IPS-20b (cell line): ENCODE measurements around the gene PTTG1IP.

Experiments used
- H3K27ac ChIP-seq: one replicate; pipeline ENCODE4 v1.5.1; 2013; ENCODE audit warnings: low read length
- H3K27me3 ChIP-seq: 2 replicates; pipeline ENCODE4 v1.6.1; 2013; ENCODE audit warnings: mild to moderate bottlenecking, low read length, inconsistent platforms; ENCODE audit not compliant: insufficient read depth
- H3K36me3 ChIP-seq: 2 replicates; pipeline ENCODE4 v1.6.1; 2013; ENCODE audit warnings: low read depth, mild to moderate bottlenecking, inconsistent platforms, low read length, moderate library complexity; ENCODE audit not compliant: insufficient read depth
- H3K4me1 ChIP-seq: 2 replicates; pipeline ENCODE4 v1.6.1; 2013; ENCODE audit warnings: mild to moderate bottlenecking, control low read depth, inconsistent platforms, low read length, moderate library complexity; ENCODE audit not compliant: insufficient read depth
- H3K4me3 ChIP-seq: 2 replicates; pipeline ENCODE4 v1.5.1; 2013; ENCODE audit warnings: mild to moderate bottlenecking, low read length, inconsistent platforms
- H3K9ac ChIP-seq: 2 replicates; pipeline ENCODE4 v1.6.1; 2013; ENCODE audit warnings: low read depth, mild to moderate bottlenecking, inconsistent platforms, low read length, moderate library complexity
- H3K9me3 ChIP-seq: 2 replicates; pipeline ENCODE4 v1.6.1; 2013; ENCODE audit warnings: mild to moderate bottlenecking, low read depth, low read length, inconsistent platforms; ENCODE audit not compliant: insufficient read depth

PTTG1IP gene

DNA sequence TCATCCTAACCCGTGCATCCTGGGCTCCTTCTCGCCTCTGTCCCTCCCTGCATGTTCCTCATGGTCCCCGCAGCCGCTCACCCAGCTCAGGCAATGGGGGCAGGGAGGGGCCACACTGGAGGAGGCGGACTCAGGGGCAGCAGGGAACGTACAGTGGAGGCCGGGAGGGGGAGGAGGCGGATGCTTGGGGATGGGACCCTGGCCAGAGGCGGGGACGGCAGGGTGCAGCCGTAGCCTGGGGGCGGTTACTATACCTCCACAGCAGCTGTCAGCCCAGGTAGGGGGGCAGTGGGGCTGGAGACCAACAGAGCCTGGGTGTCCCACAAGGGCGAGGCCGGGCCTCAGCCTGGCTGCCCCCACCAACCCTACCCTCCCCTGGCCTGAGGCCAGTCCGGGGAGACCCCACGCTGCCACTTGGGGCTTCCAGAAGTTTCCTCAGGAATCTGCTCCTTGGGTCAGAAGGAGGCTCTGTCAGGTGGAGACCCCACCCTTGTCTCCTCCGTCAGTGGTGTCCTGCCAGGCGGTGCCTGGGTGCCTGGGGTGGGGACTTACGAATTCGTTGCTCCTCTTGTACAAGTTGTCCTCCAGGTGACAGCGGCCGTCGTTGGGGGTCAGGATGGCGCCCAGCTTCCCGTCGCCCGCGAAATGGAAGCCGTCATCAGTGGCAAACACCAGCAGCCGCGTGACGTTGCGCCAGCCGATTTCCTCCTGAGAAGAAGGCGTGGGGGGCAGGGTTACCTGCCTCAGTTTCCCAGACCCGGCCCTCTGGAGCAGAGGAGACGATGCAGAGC lies 26.5 kb upstream of the PTTG1IP start:
- Histone ChIP-seq H3K9me3 (0 out of 2 replicates have a peak, but pooled peaks cover 5% of the 10 kb centered on the region), H3K9ac (no peak overlapping the region), H3K4me1 (no peaks in the 10 kb centered on the region), H3K27me3 (no peaks in the 10 kb centered on the region), H3K36me3 (no peaks in the 10 kb centered on the region), H3K27ac (no peak overlapping the region), H3K4me3 (no peak overlapping the region)

DNA sequence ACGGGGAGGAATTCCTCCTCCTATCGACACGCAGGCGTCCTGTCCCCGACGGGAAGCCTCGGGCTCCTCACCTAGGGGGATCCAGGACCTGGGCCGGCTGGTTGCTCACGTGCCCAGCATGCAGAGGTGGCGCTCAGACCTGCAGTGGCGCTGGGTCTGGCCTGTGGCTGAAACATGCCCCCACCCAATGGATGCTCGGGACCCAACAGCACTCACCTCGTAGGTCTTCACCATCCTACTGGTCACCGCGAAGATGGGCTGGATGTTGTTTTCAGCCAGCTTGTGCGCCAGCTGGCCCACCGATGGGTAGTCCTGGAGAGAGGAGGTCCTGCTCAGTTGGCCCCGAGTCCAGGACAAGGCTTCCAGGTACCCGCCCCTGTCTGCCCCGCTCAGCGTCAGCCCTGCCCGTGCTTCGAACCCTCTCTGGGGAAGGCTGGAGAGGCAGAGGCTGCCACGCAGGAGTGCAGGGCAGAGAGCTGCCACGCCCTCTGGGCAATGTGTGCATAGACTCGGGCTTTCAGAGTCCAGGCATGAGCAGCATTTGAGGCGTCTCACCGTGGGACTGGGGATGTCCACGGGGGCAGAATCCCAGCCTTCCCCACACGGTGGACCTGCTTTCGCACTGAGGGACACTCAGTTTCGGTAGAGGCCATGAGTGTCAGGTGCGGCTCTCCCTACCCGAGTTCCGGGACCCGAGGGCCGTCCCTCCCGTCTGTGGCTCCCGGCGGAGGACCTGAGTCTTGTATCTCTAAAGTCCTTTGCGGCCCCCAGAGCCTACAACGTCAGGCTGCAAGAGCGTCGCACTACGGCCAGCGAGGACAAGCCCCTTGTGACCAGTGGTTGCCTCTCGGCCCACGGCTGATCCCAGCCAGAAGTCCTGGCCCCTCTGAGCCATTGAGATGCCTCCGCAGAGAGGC lies 25.6 kb upstream of the PTTG1IP start:
- Histone ChIP-seq H3K4me1 (no peaks in the 10 kb centered on the region), H3K9ac (no peak overlapping the region), H3K27me3 (no peaks in the 10 kb centered on the region), H3K9me3 (0 out of 2 replicates have a peak, but pooled peaks cover 5% of the 10 kb centered on the region), H3K4me3 (no peak overlapping the region), H3K36me3 (no peaks in the 10 kb centered on the region), H3K27ac (no peak overlapping the region)

DNA sequence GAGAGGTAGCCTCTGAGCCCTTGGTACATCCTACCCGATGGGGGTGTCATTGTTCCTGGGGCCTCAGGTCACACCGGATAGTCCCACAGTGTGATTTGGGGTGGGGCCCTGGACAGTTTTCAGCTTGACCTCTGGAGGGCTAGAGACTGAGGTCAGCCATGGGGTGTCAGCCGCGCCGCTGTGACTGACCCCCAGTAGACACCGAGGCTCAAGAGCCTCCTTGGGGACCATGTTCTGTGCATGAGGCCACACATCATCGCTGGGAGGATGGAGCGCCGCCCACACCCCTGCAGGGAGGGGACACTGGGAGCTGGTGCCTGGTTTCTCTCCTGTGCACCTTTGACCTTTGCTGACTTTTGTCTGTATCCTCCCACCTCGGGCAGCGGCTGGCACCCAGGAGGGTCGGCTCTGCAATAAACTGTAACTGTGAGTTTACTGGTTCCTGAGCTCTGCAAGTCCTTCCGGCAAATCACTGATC lies 24.6 kb upstream of the PTTG1IP start:
- peaks cover 4% of the 10 kb centered on the region; the same call in 1 of the 2 replicates for H3K27me3 ChIP-seq
- H3K9ac ChIP-seq = no peak overlapping the region
- no peaks in the 10 kb centered on the region for H3K36me3 ChIP-seq
- no peak overlapping the region for H3K27ac ChIP-seq
- no peak overlapping the region for H3K4me3 ChIP-seq
- H3K4me1 ChIP-seq = no peaks in the 10 kb centered on the region
- H3K9me3 ChIP-seq = 0 out of 2 replicates have a peak, but pooled peaks cover 5% of the 10 kb centered on the region

DNA sequence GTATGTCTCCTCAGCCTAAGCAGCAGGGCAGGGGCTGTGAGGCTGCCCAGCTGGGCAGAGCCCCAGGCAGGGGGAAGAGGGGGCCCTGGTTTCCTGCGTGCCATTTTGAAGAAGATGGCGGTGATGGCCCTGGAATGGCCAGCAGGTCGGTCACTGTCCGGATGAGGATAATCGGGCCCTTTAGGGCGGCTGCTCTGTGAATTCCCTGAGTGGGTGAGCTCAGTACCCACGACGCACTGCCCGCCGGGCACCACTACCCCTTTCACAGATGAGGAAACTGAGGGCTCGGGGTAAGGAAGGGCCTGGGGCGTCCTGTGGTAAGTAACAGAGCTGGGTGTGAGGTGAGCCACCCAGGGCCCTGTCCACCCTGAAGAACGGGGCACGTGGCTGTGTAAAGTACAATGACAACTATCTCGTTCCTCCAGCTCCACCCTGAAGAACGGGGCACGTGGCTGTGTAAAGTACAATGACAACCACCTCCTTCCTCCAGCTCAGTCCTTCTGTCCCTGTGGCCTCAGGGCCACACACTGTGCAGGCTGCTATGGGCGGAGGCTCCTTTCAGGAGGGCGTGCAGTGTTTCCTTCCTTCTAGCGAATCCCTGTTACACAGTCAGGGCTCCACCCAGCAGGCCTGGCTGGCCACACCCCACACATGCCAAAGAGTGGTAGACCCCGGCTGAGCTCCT lies 24.0 kb upstream of the PTTG1IP start:
- peaks cover 4% of the 10 kb centered on the region; the same call in 1 of the 2 replicates for H3K27me3 ChIP-seq
- H3K9me3 ChIP-seq = 0 out of 2 replicates have a peak, but pooled peaks cover 4% of the 10 kb centered on the region
- no peak overlapping the region for H3K9ac ChIP-seq
- H3K27ac ChIP-seq = no peak overlapping the region
- H3K4me1 ChIP-seq = no peaks in the 10 kb centered on the region
- H3K36me3 ChIP-seq = no peaks in the 10 kb centered on the region
- H3K4me3 ChIP-seq = no peak overlapping the region

DNA sequence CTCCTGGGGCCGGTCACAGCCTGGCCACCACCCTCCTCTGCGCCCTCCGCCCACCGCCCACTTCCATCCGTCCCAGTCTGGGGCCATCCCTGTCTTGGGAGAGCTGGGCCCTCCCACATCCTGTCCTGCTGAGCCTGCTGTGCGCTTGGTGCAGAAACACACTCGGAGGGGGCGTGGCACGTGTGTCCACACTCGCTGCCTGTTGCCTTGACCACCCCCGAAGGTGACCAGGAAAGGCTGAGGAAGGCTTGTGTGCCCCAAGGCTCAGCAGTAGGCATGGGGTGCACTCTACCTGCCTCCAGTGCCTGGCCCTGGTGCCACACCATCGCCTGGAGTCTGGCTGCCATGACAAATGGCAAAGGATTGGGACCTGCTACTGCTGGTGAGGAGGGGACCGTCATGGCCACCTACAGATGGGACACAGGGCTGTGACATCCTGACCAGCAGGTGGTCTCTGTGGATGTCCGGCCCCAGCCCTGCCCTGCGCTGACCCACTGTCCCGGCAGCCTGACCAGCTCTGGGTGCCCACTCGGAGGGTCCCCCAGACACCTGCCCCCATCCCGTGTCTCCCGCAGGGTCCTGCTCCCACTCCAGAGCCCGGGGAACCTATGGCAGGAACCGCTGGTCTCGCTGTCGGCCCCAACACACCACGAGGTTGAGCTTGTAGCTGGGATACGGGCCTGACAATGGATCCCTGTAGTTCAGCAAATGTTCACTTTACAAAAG lies 23.2 kb upstream of the PTTG1IP start:
- Histone ChIP-seq H3K4me3 (no peak overlapping the region), H3K36me3 (no peaks in the 10 kb centered on the region), H3K27ac (no peak overlapping the region), H3K9me3 (no peaks in the 10 kb centered on the region), H3K4me1 (no peaks in the 10 kb centered on the region), H3K9ac (no peak overlapping the region), H3K27me3 (peaks cover 4% of the 10 kb centered on the region; the same call in 1 of the 2 replicates)

DNA sequence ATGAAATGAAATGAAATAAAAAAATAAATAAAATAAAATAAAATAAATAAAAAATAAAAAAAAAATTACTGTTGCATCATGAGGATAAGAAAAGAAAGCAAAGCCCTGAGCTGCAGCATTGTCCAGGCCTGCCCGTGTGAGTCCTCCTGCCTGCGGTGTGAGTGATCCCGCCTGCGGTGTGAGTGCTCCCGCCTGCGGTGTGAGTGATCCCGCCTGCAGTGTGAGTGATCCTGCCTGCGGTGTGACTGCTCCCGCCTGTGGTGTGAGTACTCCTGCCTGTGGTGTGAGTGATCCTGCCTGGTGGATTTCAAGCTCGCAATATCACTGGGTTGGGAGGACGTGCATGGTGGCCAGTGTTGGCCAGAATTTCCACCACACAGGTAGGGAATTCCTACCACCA lies 22.4 kb upstream of the PTTG1IP start:
- H3K36me3 ChIP-seq = no peaks in the 10 kb centered on the region
- no peaks in the 10 kb centered on the region for H3K9me3 ChIP-seq
- H3K27ac ChIP-seq = no peak overlapping the region
- peaks cover 4% of the 10 kb centered on the region; the same call in 1 of the 2 replicates for H3K27me3 ChIP-seq
- H3K9ac ChIP-seq = no peak overlapping the region
- no peaks in the 10 kb centered on the region for H3K4me1 ChIP-seq
- no peak overlapping the region for H3K4me3 ChIP-seq

DNA sequence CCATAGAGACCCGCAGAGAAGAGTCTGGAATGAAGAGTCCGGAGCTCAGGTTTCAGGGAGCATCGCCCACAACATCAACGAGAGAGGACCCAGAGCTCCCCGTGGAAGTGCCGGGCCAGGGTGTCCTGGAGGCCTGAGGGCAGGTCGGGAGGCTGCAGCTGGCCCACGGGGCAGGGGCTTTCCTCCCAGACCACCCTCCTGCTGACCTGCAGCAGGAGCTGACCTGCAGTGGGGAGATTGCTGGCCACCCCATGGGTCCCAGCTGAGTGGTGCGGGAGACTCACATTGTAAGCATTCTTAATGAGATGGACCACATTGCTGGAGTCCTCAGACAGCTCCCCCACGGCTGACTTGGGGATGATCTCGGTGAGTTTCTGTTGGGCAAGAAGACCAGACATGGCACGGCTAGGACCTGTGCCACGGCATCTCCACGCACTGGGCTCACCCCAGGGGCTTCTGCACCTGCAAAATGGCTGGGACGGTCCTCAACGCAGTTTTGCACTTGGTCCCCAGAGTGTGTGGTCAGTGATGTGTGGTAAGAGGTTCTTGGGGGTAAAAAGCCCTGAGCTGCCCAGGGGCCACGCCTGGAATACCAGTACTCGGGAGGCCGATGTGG lies 21.3 kb upstream of the PTTG1IP start:
- peaks cover 4% of the 10 kb centered on the region; the same call in 1 of the 2 replicates for H3K27me3 ChIP-seq
- H3K36me3 ChIP-seq = no peaks in the 10 kb centered on the region
- no peaks in the 10 kb centered on the region for H3K4me1 ChIP-seq
- H3K9me3 ChIP-seq = no peaks in the 10 kb centered on the region
- no peak overlapping the region for H3K4me3 ChIP-seq
- no peak overlapping the region for H3K9ac ChIP-seq
- no peak overlapping the region for H3K27ac ChIP-seq

DNA sequence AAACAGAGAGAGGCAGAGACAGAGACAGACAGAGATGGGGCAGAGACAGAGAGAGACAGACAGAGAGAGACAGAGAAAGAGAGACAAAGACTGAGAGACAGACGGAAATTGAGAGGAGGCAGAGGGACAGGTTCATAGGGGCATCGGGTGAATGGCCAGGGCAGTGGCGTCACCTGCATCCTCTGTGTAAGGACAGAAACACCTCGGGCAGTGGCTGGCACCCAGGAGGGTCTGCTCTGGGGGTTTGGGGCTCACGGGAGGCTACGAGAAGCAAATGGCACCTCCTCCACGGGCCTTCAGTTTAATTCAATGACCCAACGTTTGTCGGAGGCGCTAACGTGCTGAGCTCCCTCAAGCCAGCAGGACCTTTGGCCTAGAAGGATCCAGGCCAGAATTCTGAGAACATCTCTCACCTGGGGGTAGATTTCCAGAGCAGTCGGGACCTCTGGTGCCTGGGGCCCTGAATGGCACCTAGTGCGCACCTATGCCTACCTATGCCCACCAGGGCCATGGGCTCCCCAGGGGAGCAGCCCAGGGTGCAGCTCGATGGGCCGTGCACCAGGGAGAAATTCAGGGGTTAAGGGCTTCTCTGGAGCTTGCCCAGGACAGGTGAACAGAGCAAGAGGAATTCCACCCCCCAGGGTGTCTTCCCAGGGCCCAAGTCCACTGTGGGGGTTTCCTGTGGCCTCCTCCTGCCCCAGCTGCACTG lies 20.6 kb upstream of the PTTG1IP start:
- Histone ChIP-seq H3K4me3 (no peak overlapping the region), H3K9me3 (no peaks in the 10 kb centered on the region), H3K36me3 (no peaks in the 10 kb centered on the region), H3K27me3 (peaks cover 4% of the 10 kb centered on the region; the same call in 1 of the 2 replicates), H3K27ac (no peak overlapping the region), H3K4me1 (no peaks in the 10 kb centered on the region), H3K9ac (no peak overlapping the region)

DNA sequence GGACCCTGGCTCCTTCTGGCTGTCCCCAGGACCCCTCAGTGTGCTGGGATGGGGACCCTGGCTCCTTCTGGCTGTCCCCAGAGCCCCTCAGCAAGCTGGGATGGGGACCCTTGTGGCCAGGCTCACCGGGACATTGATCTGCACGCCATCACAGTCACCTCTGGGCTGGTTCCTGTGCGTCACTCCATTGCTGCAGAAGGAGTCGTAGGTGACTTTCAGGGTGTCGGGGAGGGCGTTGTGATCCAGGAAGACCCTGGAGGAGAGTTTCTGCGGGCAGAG lies 19.7 kb upstream of the PTTG1IP start:
- H3K4me3 ChIP-seq = no peak overlapping the region
- H3K4me1 ChIP-seq = no peaks in the 10 kb centered on the region
- no peaks in the 10 kb centered on the region for H3K9me3 ChIP-seq
- no peaks in the 10 kb centered on the region for H3K36me3 ChIP-seq
- H3K27ac ChIP-seq = no peak overlapping the region
- peaks cover 4% of the 10 kb centered on the region; the same call in 1 of the 2 replicates for H3K27me3 ChIP-seq
- no peak overlapping the region for H3K9ac ChIP-seq

DNA sequence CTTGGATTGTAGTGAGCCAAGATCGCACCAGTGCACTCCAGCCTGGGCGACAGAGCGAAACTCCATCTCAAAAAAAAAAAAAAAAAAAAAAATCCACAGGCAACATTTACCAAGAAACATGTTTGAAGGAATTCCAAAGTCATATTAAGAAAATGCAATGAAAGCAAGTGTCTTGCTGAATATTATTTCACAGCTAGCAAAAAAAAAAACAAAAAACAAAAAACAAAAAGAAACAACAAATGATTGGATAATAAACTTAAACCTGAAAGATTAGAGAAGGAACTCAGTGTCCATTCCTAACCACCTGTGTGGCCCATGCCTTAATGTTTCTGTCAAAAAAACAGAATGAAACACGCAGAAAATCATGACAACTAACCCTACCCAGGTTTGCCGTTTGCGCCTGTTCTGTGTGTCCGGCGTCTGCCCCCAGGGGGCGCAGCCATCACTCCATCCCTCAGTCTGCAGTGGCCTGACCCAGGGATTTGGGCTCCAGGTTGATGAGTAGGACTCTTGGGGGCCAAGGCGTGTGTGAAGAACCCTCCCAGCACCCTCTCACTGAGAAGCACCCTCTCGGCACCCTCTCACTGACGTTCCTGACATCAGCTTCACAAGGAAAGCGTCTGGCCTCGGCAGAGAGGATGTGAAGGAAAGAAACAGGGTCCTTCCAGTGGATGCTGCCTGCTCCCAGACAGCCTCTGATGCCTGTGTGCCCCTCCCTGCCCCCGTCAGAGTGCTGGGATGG lies 19.2 kb upstream of the PTTG1IP start:
- Histone ChIP-seq H3K27ac (no peak overlapping the region), H3K36me3 (no peaks in the 10 kb centered on the region), H3K27me3 (peaks cover 4% of the 10 kb centered on the region; the same call in 1 of the 2 replicates), H3K9me3 (no peaks in the 10 kb centered on the region), H3K9ac (no peak overlapping the region), H3K4me1 (no peaks in the 10 kb centered on the region), H3K4me3 (no peak overlapping the region)
